Stimulated activated CD4-positive, alpha-beta T cell treated with anti-CD3 and anti-CD28 coated beads, TNF-alpha, amount 100 ng/mL, for 48 hours (primary cell): ENCODE measurements around the gene TPM3.
"Not testable (repeated sequence)": the region's sequence is repeated elsewhere in the genome, so short reads cannot be mapped to it uniquely, and the experiment has no call there.

Experiments used
- DNase-seq, 3 donors: peaks; one replicate each; pipeline ENCODE4 v3.0.0-alpha.2; 2020; ENCODE audit warnings: low read depth in 3 of 3

The TPM3 gene

DNA sequence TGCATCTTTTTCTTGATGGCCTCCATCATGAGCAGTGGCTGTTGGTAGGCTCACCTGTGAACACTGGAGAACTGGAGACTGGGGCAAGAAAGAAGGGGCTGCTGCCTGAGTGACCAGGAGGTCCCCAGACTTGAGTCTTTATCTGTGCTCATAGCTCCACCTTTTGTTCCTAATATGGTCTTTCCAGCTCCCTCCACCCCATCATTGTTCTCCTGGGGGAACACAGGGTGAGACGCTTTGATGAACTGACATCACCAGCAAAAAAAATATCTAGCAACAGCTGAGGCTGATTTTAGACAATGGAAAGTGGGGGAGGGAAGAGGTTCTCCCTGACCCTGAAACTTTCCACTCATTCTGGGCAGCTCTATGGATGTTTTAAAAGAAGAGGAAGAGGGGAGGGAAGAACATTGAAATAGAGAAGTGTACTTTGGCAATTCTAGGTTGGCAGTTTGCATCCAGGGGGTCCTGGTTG is at the start of gene TPM3:
Gene TPM3 (minus strand): TSS at position 111 of the 472 bp plus-strand sequence. CDS start 82 bp downstream, at position 29.
- no peak for DNase-seq

DNA sequence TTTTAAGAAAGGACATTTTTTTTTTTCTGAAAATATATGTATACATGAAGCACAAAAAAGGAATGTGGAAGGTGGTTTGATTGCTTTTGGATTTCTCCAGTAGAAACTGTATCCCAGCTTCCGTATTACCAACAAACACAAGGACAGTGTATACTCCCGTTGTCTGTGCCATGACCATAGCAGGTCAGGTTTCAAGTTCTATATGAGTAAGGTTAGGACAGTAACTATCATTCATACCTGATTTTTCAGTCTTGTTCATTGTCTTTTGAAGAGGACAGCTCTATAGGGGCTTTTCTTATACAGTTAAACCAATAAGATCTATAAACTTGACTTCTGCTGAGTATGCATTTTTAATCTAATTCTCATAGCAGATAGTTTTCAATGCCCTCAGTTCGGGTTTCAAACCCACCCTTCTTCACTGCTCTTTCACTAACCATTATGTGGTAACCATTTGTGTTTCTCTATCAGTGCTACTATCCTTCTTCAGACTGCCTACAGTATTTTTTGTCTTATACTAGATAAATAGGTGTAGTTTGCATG is 48.5 kb upstream of the TPM3 start:
- no peak for DNase-seq

DNA sequence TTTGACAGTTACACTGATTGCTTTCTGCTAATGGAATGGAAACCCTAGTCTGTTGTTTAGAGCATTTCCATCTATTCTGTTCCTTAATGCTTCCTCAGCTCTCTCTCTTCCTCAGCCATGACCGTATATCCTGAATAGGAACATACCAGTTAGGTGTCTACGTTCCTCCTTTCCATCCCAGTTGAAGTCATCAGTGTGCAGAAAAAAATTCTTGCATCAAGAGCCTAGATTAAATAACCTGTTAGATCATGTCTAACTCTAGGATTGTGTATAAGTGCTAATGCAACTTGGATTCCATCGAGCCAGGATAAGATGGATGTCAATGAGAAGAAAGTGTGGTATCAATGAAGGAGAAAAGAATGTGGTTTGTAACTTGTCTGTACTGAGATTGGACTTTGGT is 47.6 kb upstream of the TPM3 start:
- no peak for DNase-seq

DNA sequence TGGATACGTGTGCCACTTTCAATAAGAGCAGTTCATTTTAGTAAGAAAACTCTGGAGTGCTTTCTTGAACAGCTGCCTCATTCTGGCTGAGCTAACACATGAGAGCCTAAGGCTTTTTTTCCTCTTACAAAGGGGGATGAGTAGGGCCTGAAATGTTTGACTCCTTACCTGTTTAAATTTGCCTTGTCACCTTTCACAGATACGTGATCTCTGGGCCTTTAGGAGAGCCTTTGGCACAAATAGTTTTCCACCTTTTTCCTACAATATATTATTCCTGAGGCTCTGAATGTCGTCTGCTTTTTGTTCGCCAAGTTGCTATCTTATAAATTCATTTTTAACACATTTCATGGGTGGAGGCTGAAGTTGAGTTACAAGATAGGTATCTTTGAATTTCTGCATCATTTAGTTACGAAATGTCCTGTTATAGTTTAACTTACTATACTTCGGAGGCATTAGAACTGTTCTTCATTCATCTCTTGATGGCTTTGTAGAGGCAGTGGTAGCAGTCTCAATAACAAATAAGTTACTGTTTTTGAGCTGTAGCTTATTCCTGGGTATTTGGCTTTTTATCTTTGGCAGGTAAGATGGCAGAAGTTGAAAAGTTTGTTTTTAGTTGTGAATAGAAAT is 46.1 kb upstream of the TPM3 start:
- no peak for DNase-seq

DNA sequence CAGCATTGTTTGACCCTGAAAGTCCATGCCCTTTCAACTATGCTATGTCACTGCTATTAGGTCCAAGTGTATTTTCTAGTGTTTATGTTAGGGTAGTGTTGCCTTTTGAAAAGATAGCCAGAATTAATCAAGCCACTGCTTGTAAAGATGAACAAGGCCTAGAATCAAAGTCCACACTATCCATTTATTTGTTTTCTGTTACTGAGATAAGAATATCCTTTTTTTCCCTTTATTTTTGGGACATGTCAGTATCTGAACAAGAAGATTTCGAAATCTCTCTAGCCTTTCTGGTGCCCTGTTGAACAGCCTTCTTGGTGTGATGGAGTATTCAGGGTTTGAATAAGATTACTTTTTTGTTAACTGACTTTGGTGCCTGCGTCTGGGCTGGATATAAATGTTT is 45.5 kb upstream of the TPM3 start:
- DNase-seq, result no peak

DNA sequence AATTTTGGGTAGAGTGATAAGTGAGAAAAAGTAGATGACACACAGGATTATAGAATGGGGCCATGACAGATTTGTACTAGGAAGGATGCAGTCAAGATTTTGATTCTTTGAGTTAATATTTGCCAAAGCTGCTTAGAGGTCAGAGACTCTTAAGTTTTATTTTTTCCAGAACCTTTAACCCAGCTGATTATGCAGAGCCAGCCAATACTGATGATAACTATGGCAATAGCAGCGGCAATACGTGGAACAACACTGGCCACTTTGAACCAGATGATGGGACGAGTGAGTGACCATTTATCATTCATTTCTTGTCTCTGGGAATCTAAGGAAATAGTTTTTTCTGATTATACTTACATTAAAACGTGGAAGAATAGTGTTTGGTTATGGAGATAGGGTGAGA is 45.0 kb upstream of the TPM3 start:
- DNase-seq, result no peak

DNA sequence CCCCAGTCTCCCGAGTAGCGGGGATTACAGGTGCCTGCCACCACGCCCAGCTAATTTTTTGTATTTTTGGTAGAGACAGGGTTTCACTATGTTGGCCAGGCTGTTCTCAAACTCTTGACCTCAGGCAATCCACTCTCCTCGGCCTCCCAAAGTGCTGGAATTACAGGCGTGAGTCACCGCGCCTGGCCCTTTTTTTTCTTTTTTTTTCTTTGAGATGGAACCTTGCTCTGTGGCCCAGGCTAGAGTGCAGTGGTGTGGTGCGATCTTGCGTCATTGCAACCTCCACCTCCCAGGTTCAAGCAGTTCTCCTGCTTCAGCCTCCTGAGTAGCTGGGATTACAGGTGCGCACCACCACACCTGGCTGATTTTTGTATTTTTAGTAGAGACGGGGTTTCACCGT is 41.2 kb upstream of the TPM3 start:
- DNase-seq, result not testable (repeated sequence)

DNA sequence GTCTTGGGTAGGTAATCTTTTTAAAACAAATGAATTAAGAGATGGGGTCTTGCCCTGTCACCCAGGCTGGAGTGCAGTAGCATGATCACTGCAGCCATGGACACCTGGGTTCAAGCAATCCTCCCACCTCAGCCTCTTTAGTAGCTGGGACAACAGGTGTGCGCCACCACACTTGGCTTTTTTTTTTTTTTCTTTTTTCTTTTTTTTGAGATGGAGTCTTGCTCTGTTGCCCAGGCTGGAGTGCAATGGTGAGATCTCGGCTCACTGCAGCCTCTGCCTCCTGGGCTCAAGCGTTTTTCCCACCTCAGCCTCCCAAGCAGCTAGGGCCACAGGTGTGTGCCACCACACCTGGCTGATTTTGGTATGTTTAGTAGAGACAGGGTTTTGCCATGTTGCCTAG is 39.2 kb upstream of the TPM3 start:
- not testable (repeated sequence) for DNase-seq

DNA sequence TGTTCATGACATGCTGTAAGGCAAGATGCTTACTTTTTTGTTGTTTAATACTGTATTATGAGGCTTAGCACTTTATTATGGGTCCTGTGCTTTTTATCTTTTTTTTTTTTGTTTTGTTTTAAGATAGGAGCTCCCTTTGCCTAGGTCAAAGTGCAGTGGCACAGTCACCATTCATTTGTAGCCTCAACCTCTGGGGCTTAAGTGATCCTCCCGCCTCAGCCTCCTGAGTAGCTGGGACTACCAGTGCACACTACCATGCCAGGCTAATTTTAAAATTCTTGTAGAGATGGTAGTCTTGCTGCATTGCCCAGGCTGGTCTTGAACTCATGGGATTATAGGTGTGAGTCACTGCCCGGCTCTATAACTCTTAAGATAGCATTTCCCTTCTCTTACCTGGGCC is 33.5 kb upstream of the TPM3 start:
- no peak for DNase-seq

DNA sequence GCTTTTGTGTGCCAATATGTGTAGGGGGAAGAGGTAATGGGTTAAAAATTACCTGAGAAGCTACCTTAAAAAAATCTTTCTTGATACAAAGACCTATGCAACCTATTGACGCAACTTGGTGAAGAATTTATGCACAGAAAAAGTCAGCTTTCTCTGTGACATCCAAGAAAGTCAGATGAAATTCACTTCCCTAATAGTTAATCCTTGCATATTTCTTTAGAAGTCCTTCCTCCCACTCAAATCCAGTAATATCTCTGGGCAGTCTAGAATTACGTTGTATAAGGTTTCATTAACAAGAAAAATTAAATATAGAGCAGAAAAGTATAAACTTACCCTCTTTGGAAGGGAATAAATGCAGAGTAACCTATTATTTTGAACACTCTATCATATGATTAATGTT is 31.7 kb upstream of the TPM3 start:
- no peak for DNase-seq

DNA sequence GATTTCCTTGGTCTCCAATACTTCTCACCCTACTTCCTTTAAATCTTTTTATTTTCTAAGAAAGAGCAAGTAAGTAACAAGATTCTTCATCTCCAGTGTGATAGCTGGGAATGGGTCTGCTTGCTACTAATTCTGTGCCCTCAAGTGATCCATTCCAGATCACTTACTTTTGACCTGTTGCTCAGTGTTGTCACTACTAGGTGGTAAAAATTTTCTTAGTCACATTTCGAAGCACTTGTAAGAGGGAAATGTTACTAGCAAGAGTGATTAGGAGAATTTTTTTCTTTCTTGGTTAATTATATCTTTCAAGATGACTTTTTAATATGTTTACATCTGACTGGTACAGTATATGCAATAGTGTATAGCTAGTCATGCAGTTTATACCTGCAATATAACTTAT is 31.0 kb upstream of the TPM3 start:
- DNase-seq, result no peak

DNA sequence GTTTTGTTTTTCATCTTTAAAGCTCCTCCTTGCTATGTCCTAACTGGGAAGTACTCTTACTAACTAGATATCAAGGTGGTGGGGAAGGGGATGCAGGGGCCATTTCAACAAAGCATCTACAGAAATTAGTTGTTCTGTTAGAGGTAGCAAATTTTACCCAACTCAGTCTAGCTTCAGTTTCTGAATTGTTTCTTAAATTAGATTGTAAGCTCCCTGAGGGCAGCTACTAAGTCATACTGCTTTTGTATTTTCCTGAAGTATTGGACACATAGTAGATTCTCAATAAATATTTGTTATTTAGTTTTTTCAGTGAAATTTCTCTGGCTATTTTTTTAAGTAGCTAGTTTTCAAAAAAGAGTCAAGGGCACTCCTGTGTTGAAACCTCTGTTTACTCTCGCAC is 30.6 kb upstream of the TPM3 start:
- no peak for DNase-seq

DNA sequence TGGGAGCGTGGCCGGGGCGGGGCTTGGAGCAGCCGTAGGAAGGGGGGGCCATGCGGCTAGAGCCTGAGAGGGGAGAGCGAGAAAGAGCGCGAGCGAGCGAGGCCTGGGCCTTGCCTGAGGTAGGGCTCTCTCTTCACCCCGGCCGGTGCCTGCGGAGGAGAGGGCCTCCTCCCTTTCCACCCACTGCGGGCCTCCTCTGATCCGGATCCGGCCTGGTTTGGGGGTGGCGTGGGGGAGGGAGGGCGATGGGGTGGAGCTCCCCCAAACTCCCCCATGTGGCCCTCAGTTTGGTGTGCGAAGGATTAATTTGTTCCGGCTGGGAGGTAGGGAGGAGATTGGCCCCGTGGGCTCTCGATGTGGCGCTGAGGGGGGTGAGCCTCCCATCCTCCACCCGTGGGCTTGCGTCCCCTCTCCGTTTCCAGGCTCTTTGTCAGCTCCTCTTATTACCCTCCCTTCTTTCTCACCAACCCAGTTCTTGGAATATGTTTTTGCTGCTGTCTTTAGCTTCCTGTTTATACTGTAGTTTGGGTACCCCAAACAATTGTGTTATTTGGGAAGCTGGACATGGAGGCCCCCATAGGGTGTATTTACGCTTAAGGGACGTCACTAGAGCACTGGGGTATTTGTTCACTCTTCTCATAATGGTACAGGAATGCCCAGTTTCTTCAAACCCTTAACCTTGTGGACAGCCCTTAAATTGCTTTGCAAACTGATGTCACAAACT is 29.5 kb upstream of the TPM3 start:
- peak; percentile 30 to 50 (median 50) for DNase-seq

DNA sequence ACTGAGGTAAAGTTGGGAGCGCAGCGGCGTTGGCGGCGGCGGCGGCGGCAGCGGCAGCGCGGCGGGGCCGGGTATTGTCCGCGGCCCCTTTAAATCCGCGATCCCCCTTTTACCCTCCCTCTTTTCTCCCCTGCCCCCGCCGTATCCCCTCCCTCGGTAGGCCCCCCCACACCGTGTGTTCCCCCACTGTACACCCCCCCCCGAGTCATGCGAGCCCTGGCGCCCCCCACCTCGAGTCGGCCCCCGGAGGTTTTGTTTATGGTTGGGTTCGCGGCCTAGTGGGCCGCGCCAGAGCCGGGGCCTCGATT is 29.0 kb upstream of the TPM3 start:
- no peak for DNase-seq

DNA sequence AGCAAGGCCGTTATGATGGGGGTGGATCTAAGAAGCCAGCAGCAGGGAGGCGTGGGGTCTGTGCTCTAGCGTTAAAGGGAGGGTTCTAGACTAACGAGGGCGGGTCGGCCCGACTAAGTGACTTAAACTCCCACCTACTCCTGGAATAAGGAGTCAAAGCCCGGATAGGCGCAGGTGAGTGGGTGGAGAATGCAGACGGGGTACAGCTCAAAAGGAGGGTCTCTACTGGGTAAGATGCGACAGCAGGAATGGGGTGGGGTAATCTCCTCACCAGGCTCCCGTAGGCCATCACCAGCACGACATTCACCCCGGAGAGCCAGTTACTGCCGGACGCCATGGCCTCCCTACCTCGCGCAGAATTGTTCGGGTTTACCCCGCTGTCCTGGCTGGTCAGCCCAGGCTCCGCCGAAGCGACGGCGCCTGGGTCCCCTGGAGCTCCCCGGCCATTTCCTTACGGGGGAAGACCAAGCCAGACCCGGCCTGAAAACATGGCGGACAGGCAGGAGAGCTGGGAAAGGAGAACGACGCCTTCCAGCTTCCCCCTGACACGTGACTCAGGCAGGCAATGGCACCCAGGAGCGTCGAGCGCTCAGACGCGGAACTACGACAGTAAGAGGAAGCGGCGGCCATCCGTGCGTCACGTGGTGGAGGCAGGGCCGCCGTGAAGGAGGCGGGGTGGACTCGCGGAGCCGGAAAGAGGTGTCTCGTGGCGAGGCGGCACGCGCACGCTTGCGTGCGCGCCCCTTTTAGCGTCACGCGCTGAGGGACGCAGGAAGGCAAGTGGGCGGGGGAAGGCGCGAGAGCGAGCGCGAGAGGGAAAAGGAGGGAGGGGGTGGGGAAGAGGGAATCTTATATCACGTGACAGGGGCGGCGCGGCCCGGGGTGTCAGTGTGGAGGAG is 28.4 kb upstream of the TPM3 start, which contains the start of gene UBAP2L:
Gene UBAP2L (plus strand): TSS at position 885 of the 899 bp plus-strand sequence. CDS start 4,169 bp downstream, outside the sequence.
- DNase-seq, result peak; percentile 95 to 98 (median 97)

DNA sequence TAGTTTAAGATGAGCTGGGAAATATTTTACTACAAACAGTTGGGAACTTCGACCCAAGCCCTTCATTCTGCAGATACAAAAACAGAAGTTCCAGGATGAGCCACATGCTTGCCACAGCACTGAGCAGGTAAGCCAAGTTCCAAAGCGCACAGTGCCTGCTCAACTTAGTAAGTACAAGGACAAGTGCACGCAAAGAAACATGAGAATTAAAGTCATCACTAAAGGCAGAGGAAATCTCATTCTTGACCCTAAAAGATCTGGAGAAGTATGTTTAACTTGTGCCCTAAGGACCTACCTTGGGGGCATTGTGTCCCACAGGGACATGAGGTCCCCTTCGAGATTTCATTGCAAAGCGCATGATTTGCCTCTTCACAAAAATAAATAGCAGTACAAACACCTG is 27.6 kb upstream of the TPM3 start:
- DNase-seq, result no peak

DNA sequence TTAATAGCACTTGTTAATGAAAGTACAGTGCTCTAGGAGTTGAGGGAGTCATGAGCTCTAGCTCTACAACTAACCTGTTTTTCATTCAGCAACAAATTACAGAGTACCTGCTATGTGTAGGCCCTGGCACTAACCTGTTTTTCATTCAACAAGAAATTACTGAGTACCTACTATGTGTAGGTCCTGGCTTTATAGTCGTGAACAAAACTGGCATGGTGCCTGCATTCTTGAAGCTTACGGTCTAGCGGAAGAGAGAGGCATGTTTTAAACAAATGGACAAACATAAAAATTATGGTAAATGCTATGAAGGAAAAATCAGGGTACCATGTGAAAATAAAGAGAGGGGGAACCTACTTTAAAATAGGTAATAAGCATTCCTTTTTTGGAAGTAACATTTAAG is 26.6 kb upstream of the TPM3 start:
- DNase-seq, result no peak

DNA sequence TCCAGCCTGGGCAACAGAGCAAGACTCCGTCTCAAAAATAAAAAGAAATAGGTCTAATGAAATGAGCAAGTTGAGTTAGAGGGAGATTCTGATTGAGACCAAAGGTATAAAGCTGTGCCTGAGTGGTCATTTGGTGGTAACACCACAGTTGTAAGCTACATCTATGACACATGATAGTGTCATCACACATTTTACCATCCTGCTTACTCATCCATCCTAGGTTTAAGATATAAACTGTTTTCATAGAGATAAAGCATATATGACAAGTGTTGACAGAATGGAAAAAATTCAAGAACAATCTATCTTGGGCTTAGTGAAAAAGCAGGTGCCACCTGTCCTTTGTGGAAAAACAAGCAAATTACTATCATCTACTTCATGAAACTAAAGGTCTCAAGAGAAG is 21.4 kb upstream of the TPM3 start:
- DNase-seq, result no peak

DNA sequence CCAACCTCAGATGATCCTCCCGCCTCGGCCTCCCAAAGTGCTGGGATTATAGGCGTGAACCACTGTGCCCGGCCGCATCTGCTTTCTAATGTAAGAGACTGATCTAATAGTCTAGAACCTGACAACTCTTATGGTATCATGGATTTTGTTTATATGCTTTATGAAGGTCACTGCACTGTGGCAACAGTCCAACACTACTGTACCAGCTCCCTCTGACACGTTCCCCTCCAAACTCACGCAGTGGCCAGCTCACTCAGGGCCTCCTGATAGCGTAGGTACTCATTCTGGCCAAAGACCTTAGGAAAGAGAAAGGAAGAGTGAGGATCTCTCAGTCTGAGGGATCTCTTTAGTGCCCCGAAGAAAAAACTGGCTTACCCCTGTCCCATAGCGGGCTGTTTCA is 20.2 kb upstream of the TPM3 start:
- DNase-seq, result no peak

DNA sequence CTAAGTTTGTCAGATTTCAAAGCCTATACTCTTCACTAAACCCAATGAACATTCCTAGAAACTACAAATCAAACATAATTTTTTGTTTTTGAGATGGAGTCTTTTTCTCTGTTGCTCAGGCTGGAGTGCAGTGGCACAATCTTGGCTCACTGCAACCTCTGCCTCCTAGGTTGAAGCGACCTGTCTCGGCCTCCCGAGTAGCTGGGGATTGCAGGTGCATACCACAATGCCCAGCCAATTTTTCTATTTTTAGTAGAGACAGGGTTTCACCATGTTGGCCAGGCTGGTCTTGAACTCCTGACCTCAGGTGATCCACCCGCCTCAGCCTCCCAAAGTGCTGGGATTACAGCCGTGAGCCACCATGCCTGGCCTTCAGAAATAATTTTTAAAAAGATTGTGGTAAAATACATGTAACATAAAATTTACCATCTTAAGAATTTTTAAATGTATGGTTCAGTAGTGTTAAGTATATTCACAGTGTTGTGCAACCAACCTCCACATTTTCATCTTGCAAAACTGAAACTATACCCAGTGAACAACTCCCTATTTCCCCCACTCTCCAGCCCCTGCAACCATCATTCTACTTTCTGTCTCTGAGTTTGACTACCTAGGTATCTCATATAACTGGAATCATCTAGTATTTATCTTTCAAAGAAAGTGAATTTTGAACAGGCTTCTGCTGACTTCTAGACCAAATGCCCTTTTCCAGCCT is 16.9 kb upstream of the TPM3 start:
- no peak for DNase-seq

DNA sequence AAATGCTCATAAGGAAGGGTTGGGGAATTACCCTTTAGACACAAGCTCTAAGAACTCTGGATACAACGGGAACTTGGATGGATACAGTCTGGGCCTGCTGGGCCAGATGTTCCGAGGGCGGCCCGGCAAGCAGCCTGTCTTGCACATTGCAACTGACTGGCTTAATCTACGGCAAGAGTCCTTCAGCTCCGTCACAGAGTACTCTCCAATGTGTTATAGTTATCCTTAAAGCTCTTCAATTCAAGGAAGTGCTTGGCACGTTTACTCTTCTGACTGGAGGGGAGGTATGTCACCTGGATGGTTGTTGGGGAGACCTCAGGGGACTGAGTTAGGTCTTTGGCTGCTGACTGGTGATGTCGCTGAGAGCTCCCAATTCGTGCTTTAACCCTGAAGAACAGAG is 15.4 kb upstream of the TPM3 start:
- no peak for DNase-seq

DNA sequence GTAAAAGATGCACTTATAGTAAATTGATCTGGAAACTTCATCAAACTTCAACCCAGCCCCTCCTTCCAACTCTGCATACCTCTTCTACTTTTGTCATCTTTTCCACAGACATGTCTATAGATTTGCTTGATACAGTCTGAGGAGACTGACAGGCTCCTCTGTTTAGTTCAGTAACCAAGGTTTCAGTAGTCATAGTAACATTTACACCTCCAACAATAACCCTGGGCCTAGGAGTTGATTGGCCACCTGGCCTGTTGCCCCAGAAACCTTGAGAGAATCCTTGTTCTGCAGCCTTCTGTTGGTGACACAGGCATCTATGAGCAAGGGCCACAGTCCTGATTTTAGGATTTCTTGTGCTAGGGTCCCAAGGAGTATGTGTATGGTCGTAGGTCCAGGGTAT is 14.3 kb upstream of the TPM3 start, which contains the start of gene CFAP141:
Gene CFAP141 (minus strand): TSS at position 138 of the 400 bp plus-strand sequence. CDS start 26 bp downstream, at position 112.
- no peak for DNase-seq
